GM19467 (cell line): ENCODE measurements around the gene CBFA2T3.

Source experiments
- ATAC-seq: cut with Tn5 transposase; IDR thresholded peaks from one replicate; pipeline ENCODE4 v1.9.1; 2021; ENCODE audit warnings: mild to moderate bottlenecking, moderate library complexity; ENCODE audit not compliant: unreplicated experiment

The CBFA2T3 gene

GRCh38 chr16:88964636-88965035 lies 12.4 kb downstream of the CBFA2T3 start:
- ATAC-seq: no peak

DNA sequence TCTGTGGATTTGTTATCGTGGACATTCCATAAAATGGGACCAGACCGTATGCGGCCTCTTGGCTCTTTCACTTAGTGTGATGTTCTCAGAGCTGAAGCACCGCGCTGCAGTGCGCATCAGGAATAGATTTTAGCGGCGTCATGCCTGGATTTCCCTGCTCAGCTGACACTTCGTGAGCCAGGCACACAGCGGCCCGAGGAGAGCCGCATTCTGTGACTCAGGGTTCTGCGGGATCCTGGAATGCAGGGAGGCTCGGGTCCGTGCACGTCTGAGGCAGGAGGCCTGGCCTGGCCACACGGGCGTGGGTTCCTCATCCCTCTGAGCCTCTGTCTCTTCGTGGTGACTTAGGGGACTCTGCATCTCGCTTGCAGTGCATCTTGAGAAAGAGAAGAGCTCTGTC lies 13.4 kb downstream of the CBFA2T3 start:
- no peak for ATAC-seq

DNA sequence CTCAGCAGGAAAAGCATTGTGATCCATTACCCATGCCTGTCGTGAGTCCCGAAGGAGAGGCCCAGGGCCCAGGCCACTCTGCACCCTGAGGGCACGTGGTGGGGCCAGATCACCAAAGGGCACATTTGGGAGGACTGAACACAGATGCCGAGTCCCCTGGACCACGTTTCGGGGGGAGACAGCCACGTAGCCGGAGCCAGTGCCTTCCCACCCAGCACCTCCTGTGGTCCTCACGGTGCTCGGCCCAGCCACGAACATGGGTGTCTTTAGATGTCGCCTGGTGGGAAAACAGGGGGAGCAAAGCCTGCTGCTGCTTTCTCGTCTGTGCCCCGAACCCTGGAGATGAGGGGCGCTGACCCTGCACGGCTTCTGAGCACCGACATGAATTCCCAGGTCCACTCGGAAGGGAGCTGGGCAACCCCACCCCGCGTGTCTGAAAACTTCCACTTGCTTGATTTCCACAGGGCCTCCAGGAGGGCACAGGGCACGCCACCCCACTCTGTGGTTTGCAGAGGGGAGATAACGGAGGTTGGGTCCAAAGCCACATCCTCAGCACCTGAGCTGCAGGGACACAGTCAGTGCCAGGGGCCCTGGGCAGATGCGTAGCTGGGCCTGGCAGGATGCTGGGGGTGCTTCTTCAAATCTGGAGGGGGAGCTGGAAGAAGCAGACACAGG lies 14.4 kb downstream of the CBFA2T3 start:
- no peak for ATAC-seq

DNA sequence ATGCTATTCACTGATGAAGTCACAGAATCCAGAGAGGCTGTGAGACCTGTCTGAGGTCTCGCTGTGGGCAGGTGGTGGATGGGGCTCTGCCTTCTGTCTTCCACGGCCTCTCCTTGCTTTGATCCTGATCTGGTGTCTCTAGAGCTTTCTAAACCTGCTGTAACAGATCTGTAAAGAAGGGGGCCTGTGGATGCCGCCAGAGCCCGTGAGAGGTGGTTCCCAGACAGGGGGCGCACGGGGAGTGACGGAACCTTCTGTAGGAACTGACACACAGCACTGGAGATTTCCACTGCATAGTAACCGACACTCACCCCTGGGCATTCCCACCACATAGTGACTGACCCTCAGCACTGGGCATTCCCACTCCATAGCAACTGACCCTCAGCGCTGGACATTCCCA lies 16.0 kb downstream of the CBFA2T3 start:
- ATAC-seq: no peak

- ATAC-seq: no peak
Observed at GRCh38 chr16:88960516-88960915, 16.5 kb downstream of the CBFA2T3 start.

DNA sequence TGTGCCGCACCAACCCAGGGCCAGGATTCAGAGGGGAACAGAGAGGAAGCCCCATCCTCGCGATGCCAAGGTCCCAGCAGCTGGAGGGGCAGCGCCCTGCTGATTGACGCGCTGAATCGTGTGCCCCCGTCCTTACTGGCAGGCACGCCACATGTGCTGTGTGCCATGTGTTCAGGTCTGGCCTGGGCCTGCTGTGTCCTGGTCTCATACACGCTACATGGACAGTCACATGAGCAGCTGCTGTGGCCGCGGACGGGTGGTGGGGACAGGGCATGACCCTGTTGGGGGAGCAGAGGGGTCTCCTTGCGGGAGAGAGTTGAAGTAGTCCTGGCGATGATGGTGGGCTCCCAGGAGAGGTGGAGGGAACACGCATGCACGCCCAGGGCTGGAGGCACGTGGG lies 18.0 kb downstream of the CBFA2T3 start:
- ATAC-seq: no peak

GRCh38 chr16:88957887-88958577 lies 19.0 kb downstream of the CBFA2T3 start:
- ATAC-seq: no peak

- no peak for ATAC-seq
Observed at GRCh38 chr16:88957433-88957767, 19.6 kb downstream of the CBFA2T3 start.

GRCh38 chr16:88956546-88957432 lies 20.2 kb downstream of the CBFA2T3 start:
- ATAC-seq: no peak

DNA sequence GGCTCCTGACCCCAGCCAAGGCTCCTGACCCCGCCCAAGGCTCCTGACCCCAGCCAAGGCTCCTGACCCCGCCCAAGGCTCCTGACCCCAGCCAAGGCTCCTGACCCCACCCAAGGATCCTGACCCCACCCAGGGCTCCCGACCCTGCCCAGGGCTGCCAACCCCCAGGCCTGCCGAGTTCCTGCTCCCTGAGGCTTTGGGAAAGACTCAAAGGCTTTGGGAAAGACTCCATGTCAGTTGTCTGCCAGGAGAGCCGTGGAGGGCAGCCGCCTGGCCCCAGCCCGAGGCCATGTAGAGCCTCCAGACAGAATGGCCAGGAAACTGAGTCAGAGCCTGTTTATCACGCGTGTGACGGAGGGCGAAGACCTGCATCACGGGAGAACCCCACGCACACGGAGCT lies 21.1 kb downstream of the CBFA2T3 start:
- ATAC-seq: no peak

- ATAC-seq: no peak
Observed at GRCh38 chr16:88953003-88953690, 23.9 kb downstream of the CBFA2T3 start.

GRCh38 chr16:88951989-88952388 lies 25.0 kb downstream of the CBFA2T3 start:
- ATAC-seq: no peak

DNA sequence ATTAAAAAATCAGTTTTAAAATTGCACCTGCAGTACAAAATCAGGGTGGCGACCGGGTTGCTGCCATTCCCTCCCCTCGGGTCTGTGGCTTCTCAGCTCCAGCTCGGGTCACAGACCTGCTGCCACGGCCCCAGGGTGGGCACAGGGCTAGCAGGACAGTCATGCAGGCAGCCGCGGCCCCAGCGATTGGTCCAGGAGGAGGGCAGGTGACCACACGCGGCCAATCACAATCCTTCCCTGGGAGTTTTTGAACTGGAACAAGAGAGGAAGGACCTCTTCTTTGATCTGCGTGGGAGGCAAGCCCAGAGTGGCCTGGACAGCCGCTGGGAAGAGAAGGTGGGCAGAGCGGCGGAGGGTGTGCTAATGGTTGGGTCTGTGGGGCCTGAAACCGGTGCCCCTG lies 25.5 kb downstream of the CBFA2T3 start:
- ATAC-seq: no peak

- ATAC-seq: no peak
Observed at GRCh38 chr16:88948781-88949490, 28.1 kb downstream of the CBFA2T3 start.

DNA sequence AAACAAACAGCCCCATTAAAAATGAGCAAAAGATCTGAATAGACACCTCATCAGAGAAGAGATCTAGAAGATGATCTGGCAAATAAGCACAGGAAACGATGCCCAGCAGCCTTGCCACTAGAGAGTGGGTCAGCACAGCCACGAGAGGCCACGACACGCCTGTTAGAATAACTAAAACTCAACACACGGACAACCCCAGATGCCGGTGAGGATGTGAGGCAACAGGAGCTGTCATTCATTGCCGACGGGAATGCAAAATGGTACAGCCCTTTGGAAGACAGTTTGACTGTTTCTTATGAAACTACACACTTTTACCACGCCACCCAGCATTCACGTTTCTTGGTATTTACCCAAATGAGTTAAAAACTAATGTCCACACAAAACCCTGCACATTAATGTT lies 31.5 kb downstream of the CBFA2T3 start:
- no peak for ATAC-seq

DNA sequence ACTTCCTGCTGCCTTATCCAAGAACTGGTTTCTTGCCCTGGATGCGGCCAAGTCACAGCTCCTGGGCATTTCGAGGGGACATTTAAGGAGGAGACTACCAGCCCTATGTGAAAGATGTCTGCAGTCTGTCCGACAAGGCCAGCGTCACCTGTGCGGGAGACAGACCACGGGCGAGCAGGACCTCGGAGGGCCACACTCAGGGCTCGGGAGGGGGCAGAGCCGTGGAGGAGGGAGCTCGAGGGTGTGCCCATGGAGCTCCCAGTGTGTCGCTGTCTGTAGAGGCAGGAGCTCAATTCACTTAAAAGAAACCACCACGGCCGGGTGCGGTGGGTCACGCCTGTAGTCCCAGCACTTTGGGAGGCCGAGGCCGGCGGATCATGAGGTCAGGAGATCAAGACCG lies 33.3 kb downstream of the CBFA2T3 start:
- no peak for ATAC-seq

- ATAC-seq: no peak
Observed at GRCh38 chr16:88943131-88943664, 33.8 kb downstream of the CBFA2T3 start.

DNA sequence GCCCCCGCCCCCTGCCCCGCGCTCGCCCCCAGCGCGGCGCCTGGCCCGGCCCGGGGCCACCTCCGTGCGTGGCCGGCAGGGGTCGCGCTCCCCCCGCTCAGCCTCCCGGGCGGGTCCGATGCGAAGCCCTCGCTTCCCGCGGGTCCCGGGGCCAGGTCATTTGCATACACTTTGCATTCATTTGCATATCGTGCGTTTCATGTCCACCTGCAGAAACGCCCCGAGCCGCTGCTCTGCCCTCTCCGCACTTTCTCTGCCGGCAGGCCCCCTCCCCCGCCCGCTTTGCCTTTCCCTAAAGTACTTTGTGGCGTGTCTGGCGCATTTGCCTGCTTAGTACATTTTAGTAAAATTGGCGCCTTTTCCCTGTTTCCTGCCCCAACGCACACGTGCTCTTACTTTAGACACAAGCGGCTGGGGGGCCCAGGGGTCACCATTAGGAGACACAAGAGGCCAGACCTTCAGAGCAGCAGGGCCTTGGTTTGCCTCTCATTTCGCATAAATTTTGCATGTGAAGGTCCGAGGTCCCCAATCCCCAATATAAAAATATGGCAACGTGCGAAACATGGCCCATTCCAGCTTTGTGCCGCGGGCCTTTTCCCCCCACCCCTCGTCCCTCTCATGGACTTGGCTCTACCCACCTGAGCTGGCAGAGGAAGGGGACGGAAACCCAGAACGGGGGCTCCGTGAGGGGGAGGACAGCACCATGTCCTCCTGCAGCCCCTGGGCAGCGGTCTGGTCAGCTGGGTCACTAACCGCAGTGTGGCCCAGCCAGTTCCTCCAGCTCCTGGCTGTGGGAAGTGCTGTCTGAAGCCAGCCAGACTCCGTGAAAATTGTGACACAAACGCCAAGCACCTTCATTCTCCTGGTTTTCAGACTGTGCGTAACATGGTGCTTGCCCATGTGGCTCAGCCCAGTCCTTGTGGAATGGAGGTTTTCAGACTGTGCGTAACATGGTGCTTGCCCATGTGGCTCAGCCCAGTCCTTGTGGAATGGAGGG lies 34.8 kb downstream of the CBFA2T3 start:
- ATAC-seq: no peak
